Subcutaneous adipose tissue (tissue), 4 donors: ENCODE results near the gene NR6A1. TPM values are rescaled to one million over a fixed set of nuclear protein-coding genes. Genes with fewer than 3 reads are reported as not detected.

Experiments
- total RNA-seq, 4 donors: library from RNA; depleted of rRNA; stranded (reverse); fragments of >200 nt; gene quantifications; one replicate each; pipeline ENCODE4 v1.1.0, GENCODE V29; 2016
- TF ChIP-seq, protein P1 (sequence below): fragments of 450-650 bp; IDR thresholded peaks from one replicate; pipeline ENCODE4 v1.5.1; 2016; ENCODE audit warnings: low read depth, mild to moderate bottlenecking, control low read depth, antibody characterized with exemption, moderate library complexity

Gene NR6A1
- total RNA-seq, 4 donors from 2014 or later: 0.65 to 4.4 (median 1.6) TPM

DNA sequence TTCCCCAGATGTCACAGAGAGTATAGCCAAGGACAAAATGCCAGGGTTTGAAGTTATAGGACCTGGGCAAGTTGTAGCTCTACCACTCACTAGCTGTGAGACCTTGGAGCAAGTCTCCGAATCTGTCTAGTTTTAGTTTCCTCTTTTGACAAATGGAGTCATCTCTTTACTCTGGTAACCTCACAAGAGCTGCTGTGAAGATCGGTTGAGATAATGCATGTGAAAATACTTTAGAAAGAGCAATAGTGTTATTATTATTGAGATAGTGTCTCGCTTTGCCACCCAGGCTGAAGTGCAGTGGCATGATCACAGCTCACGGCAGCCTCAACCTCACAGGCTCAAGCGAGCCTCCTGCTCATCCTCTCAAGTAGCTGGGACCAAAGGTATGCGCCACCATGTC, 146.0 kb downstream of the NR6A1 start:
- TF ChIP-seq, protein P1, sequence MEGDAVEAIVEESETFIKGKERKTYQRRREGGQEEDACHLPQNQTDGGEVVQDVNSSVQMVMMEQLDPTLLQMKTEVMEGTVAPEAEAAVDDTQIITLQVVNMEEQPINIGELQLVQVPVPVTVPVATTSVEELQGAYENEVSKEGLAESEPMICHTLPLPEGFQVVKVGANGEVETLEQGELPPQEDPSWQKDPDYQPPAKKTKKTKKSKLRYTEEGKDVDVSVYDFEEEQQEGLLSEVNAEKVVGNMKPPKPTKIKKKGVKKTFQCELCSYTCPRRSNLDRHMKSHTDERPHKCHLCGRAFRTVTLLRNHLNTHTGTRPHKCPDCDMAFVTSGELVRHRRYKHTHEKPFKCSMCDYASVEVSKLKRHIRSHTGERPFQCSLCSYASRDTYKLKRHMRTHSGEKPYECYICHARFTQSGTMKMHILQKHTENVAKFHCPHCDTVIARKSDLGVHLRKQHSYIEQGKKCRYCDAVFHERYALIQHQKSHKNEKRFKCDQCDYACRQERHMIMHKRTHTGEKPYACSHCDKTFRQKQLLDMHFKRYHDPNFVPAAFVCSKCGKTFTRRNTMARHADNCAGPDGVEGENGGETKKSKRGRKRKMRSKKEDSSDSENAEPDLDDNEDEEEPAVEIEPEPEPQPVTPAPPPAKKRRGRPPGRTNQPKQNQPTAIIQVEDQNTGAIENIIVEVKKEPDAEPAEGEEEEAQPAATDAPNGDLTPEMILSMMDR: no peak

DNA sequence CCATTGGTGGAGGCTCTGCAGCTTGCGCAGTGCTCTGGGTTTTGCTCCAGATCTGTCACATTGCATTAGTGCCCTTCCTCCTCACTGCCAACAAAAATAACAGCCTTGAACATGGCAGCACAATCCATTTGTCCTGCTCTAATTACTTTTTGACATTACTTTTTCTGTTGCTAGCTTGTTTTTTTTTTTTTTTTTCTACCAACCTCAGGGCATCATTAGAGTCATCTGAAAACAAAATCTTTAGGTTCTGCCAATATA, 146.4 kb downstream of the NR6A1 start:
- TF ChIP-seq, protein P1: no peak

DNA sequence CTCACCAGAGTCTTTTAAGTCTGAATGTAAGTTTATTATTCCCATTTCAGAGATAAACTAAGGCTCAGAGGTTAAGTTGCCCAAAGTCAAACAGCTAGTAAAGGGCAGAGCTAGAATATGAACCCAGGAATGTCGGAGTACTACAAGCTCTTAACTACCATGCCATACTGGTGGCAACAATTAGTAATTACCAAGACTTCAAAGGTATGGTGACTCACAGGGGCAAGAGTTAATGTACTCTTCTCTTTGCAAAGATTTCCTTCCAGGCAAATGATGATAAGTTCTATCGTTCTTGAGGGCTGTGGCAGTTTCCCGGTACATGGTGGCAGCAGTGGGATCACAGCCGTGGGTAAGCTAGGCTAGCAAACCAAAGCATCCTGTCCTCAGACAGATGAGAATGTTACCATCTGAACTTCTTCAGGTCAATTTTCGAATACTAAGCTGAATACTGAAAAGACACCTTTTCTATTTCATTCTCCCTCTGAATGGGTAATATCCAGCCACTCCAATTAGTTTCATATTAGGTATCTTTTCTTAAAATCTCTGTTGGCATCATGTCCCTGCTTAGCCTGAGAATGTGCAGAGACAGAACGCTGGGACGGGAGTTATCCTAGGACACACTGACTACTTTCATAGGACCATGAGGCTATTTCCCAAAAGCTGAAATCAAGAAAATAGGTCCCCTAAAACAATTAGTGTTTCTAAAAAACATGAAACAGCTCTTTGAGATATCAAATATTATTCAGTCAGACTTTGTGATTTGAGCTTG, 147.0 kb downstream of the NR6A1 start:
- TF ChIP-seq, protein P1: no peak

DNA sequence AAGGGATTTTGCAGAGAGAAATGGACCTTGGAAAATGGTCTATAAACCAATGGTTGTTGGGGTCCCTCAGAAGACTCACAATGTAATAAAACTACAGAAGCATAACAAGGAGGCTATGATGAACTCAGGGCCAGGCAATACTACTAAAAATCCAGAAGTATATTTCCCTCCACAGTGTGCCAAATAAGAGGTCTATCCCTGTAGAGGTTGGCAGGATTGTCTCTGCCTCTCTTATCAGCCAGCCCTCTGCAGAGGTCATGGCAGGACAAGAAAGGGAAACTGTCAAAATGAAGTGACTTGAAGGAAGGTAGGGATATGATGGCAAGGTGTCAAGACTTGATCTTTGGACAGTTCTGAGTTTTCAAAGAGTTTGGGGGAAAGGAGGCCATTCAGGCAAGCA, 148.2 kb downstream of the NR6A1 start:
- TF ChIP-seq, protein P1: no peak

DNA sequence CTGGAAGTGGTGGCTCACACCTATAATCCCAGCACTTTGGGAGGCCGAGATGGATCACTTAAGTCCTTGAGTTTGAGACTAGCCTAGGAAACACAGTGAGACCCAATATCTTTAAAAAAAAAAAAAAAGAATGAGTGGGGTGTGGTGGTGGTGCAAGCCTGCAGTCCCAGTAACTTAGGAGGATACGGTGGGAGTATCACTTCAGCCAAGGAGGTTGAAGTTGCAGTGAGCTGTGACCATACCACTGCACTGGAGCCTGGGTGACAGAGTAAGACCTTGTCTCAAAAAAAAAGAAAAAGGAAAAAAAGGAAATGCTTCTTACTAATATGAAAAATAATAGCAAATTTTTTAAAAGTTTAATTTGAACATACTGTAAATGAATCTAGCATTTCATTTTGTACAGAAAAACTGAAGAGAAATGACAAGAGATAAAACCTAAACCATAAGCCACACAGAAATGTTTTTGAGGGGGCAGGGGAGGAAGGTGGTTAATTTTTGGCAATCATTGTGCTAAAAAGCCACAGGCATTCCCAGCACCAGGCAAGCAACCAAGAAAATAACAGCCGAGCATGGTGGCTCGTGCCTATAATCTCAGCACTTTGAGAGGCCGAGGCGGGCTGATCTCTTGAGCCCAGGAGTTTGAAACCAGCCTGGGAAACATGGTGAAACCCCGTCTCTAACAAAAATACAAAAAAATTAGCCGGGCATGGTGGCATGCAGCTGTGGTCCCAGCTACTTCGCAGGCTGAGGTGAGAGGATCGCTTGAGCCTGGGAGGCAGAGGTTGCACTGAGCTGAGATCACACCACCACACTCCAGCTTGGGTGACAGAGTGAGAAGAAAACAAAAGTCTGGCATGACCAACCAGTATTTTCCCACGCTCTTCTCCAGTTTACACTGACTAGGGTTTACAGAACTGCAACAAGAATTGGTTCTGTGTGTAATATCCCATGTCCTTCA, 149.5 kb downstream of the NR6A1 start:
- TF ChIP-seq, protein P1: no peak

DNA sequence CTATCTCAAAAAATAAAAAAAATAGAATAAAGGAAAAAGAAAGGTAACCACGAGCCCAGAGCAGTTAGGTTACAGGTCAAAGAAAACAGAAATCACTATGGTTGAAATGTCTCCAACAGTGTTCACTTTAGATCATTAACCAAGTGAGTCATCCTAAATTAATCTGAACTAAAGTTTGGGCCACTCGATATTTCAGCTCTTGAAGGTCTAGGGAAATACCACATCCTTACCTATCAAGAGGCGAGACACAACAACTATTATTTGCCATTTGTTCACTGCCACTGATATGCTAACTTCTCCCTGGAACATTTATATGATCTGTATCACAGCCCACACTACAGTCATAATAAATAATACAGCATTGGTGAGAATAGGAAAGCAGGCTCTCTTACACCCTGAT, 152.6 kb downstream of the NR6A1 start:
- TF ChIP-seq, protein P1: no peak

DNA sequence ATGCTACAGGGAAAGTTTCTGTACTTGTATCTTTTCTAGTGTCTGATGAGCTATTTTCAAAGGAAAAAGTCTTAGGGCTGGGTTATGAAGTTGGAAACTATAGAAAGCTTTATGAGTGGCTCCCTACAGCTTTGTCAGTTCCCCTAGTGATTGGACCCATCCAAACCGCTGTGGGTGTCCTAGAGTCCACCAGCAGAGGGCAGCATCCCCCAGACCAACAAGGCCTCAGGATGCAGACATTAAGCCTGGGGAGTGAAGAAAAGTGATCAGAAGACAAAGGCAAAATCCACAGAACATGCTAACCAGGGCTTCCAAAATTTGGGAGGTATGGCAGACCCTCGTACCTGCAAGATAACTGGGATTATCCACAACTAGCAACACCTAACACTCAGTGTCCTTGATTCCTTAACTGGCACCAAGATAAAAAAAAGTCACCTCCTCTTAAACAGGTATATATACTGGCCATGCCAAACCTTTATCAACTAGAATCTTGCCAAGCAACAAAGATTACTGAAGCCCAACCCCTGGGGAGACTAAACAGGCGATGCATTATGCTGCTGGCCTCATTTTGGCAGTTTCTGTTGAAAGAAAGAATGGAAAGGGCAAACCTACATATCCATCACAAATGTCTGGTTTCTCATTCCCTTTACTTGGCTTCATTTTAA, 153.5 kb downstream of the NR6A1 start:
- TF ChIP-seq, protein P1: no peak
